Esophagus squamous epithelium (tissue), 4 donors: ENCODE data around the gene ZNF70.

Experiments
- POLR2A ChIP-seq, 4 donors: fragments of 450-650 bp; IDR thresholded peaks; one replicate each; pipeline ENCODE4 v1.6.1; 2017; ENCODE audit warnings: antibody characterized with exemption in 4 of 4, mild to moderate bottlenecking in 4 of 4, moderate library complexity in 3 of 4
- TF ChIP-seq, protein P1 (sequence below), 6 experiments: fragments of 450-650 bp in 4 of 6; fragments of 200-600 bp in 2 of 6; sonication (generic) in 2 of 6; IDR thresholded peaks; one replicate each; pipeline ENCODE4 v1.5.1; 2016 to 2019; ENCODE audit warnings: antibody characterized with exemption in 6 of 6, mild to moderate bottlenecking in 4 of 6, moderate library complexity in 4 of 6

DNA sequence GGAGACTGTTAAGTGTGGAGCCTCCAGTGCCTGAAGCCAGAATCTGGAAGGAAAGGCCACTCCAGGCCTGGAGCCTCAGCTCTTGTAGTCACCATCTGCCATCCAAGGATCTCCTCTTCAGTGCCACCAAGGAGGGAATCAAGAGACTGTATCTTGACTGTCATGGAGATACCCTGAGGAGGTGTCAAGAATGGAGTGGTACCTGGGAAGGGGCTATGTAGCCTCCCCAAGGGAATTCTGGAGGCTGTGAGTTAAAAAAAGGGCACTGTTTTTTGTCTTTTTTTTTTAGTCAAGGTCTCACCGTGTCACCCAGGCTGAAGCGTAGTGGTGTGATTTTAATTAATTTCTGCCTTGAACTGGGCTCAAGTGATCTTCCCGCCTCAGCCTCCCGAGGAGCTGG is 8.7 kb upstream of the ZNF70 start:
- TF ChIP-seq, protein P1, sequence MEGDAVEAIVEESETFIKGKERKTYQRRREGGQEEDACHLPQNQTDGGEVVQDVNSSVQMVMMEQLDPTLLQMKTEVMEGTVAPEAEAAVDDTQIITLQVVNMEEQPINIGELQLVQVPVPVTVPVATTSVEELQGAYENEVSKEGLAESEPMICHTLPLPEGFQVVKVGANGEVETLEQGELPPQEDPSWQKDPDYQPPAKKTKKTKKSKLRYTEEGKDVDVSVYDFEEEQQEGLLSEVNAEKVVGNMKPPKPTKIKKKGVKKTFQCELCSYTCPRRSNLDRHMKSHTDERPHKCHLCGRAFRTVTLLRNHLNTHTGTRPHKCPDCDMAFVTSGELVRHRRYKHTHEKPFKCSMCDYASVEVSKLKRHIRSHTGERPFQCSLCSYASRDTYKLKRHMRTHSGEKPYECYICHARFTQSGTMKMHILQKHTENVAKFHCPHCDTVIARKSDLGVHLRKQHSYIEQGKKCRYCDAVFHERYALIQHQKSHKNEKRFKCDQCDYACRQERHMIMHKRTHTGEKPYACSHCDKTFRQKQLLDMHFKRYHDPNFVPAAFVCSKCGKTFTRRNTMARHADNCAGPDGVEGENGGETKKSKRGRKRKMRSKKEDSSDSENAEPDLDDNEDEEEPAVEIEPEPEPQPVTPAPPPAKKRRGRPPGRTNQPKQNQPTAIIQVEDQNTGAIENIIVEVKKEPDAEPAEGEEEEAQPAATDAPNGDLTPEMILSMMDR (IDR thresholded peaks at IDR 0.05): no peak
- TF ChIP-seq POLR2A (IDR thresholded peaks at IDR 0.05): no peak
